Measurements from ENCODE around the gene SGSM2.

The SGSM2 gene

DNA sequence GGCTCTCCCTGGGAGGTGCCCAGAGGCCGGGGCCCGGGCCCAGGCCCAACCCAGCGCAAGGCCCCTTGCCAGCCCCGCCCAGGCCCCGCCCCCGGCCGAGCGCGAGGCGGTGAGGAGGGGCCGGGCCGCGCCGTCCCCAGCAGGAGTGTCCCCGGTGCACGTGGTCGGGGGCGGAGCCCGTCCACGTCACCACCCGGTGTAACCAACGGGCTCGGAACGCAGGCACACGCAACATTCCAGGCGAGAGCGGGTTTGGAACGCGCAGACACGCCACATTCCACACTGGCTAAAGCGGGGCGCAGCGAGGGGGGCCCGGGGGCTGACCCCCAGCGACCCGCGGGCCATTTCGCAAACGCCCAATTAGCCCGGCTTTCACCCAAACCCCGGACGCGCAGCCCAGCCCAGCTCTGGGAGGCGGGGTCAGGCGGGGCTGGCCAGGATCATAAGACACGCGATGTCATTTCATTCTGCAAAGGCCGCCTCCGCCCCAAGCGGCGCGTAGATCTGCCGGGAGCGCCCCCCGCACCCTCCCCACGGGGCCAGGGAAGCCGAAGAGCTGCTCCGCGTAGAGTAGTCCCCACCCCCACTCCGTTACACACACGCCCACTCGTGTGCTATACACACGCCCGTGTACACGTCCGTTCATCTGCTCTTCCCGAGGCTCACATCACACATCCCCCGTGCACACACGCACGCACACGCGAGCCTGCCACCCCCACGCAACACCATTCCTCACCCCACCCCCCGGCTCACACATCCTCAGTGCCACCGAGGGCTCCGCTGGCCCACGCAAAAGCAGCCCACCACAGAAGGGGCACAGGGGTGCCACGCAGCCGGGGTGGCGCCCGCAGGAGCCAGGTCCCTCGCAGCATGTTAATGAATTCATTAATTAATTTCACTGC is 62.5 kb downstream of the SGSM2 start:
- peak; percentile 82 to 85 for DNase-seq (ENCODE audit: low read depth in 2 of 2)

DNA sequence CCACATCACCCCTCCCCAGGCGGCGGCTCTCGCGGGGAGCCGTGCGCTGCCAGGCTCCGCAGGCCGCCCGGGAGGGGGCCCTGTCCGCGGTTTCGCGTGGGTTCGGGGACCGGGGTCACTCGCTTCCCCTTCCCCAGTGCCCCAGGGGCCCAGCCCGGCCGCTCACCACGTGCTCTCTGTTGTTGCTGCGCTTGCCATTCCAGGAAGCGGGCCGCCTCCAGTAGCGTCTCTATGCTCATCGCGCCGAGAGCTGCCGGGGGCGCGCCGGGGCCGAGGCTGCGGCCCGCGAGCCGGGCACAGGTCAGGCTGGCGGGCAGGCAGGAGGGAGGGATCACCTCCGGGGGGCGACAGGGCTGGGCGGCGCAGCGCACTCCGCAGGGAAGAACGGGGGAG is 63.2 kb downstream of the SGSM2 start:
- peak; percentile 38 to 40 for DNase-seq (ENCODE audit: low read depth in 2 of 2)

DNA sequence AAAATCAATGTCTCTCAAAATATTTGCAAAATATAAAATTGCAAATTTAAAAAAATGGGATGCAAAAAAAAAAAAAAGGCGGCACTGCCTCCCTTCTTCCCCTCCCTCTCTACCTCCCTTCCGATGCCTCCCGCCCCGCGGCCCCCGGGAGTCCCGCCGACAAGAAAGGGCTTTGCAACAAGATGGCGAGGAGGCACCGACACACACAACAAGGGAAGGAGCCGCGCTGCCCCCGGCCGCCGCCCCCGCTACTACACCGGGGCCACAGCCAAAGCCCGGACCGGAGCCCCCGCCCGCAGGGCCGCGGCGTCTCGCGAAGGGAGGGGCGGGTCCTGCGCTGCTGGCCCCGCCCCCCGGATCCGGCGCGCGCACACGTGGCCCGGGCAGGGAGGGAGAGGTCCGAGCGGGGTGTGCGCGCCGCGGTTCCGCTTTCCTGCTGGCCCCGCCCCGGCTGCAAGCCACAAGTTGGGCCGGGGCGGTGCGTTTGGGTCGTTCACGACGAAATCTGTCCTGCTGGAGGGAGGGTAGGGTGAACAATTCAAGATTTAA is 63.6 kb downstream of the SGSM2 start, which contains the start of gene MNT:
TSS of gene MNT (minus strand) at position 184 of the 549 bp plus-strand sequence. CDS start 348 bp downstream, outside the sequence.
- peak; percentile 88 to 92 for DNase-seq (ENCODE audit: low read depth in 2 of 2)

GRCh38 chr17:2401426-2402221 is 64.3 kb downstream of the SGSM2 start:
- DNase-seq (ENCODE audit: low read depth in 2 of 2): peak; percentile 99

DNA sequence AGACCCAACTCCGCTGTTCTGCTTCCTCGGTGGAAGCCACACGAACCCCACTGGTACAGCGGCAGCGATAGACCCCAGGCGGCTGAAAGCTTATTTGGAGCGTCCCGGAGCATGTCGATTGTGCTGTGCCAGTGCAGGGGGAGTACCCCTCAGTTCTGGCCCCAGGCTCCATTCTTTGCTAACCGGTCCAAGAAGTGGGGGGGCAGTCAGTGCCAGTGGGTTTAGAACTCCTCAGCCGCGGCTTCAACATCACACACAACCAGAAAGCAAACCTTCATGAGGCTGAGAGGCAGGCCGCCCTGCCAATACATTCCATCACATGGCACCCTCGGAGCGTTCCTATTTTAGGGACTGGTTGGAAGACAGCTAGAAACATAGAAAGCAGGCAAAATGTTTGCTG is 65.2 kb downstream of the SGSM2 start:
- DNase-seq (ENCODE audit: low read depth in 2 of 2): no peak

DNA sequence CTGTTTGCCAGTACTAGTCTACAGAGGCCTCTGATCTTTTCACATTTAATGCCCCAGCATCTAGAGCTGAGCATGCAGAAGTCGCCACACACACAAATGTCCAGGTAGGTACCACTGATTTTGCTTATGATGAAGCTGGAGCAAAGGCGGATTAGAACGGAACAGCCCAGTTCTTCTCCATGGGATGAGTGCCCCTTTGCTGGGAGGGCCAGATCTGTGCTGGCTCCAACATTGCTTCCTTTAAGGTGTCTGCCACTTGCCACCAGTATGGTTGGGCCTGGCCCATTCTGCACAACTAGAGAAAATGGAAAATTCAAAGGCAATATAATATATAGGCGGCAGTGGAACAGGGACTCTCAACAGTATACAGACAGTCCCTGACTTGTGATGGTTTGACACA is 65.7 kb downstream of the SGSM2 start:
- no peak for DNase-seq (ENCODE audit: low read depth in 2 of 2)

GRCh38 chr17:2405247-2405926 is 68.1 kb downstream of the SGSM2 start:
- DNase-seq (ENCODE audit: low read depth in 2 of 2): no peak

GRCh38 chr17:2406271-2406902 is 69.1 kb downstream of the SGSM2 start:
- DNase-seq (ENCODE audit: low read depth in 2 of 2): no peak

GRCh38 chr17:2406903-2407790 is 69.8 kb downstream of the SGSM2 start:
- DNase-seq (ENCODE audit: low read depth in 2 of 2): no peak

- DNase-seq (ENCODE audit: low read depth in 2 of 2): no peak
These were observed 73.7 kb downstream of the SGSM2 start for GRCh38 chr17:2410951-2411350.

- DNase-seq (ENCODE audit: low read depth in 2 of 2): no peak
These were observed 75.3 kb downstream of the SGSM2 start for GRCh38 chr17:2412561-2413021.

DNA sequence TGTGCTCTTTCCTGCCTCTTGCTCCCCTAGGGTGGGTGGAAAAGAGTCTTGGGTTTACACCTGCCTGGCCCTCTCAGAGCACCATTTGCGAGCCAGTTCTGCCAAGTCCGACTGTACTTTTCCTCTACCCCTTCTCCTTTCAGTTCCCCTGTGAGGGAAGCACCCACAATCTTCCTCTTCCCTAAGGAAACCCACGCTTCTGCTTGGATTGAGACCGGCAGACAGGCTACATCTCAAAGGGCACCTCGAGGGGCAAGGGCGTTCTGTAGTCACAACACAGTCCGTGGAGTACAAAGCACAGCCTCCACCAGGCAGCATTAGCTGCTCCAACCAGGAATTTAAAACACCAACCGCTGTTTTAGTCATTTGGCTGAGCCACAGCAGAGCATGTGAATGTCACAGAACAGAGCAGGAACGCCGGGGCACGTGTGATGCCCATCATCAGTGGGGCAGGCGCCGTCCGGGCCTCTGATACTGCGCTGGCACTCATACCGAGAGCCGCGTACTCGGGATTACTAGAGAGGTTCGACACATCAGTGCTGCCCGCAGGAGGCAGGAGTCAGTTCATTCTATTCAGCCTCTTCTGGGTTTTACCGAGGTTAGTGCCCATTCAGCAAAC is 77.3 kb downstream of the SGSM2 start:
- DNase-seq (ENCODE audit: low read depth in 2 of 2): no peak

GRCh38 chr17:2415081-2415480 is 77.8 kb downstream of the SGSM2 start:
- DNase-seq (ENCODE audit: low read depth in 2 of 2): no peak

GRCh38 chr17:2416010-2416734 is 78.9 kb downstream of the SGSM2 start:
- peak; percentile 59 to 76 for DNase-seq (ENCODE audit: low read depth in 2 of 2)

- no peak for DNase-seq (ENCODE audit: low read depth in 2 of 2)
These were observed 81.3 kb downstream of the SGSM2 start for GRCh38 chr17:2418572-2418971.

DNA sequence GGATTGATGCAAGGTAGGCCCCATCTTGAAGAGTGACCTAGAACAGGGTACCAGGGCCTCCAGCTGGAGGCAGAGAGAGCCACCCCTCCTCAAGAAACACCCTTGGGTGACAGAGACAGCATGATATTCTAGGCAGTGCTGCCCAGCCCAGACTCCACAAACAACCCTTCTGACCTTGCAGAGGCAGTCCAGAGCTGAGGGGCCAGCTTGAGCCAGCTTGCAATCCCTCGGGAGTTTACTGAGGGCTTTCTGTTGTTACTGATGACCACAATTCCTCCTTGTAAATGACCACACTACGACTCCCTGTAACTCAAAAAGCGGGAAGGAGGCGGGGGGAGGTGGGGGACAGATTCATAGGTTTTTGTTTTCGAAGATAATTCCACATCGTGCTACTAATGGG is 82.2 kb downstream of the SGSM2 start:
- DNase-seq (ENCODE audit: low read depth in 2 of 2): no peak

DNA sequence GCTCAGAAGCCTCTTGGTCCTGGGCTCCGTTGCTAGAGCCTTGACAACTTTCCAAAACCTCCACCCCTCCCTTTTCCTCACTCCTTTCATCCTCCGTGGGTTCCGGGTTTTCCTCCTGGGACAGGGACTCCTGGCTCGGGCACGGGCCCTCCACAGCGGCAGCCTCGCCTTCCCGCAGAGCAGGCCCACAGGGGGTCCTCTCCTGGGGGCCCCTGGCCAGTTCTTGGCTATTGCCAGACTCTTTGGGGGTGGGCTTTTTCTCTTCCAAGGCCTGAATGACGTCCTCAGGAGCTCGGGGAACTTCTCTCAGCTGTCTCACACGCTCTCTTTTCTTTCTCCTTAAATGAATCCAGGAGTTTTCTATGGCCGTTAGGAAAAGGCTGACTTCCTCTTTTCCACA is 82.9 kb downstream of the SGSM2 start:
- DNase-seq (ENCODE audit: low read depth in 2 of 2): no peak

GRCh38 chr17:2421315-2422147 is 84.2 kb downstream of the SGSM2 start:
- no peak for DNase-seq (ENCODE audit: low read depth in 2 of 2)

Data from stimulated activated CD8-positive, alpha-beta memory T cell treated with anti-CD3 and anti-CD28 coated beads, Interleukin-15, amount 100 ng/mL, for 4 hours (primary cell).